Measurements from ENCODE around the gene MAP4K2. TPM values are rescaled to one million over a fixed set of nuclear protein-coding genes. Genes with fewer than 3 reads are reported as not detected.
A peak's percentile ranks its signal among the peaks of the same experiment; 100 is the strongest.

The MAP4K2 gene
- polyA plus RNA-seq, 1 experiment, result 22.4 TPM

GRCh38 chr11:64743591-64744543 is 59.1 kb downstream of the MAP4K2 start, which contains the start of gene RASGRP2:
Gene RASGRP2 (minus strand): TSS chr11:64744142. CDS start chr11:64742866, 1,276 bp downstream.
- peaks cover 38% of the 10 kb centered on the region for H3K27me3 ChIP-seq (ENCODE audit: control insufficient read depth, insufficient read depth, low read length)
- ChIA-PET POLR2A (no interaction called here), CTCF (interaction anchor here (0.6 to 4.7 kb wide), 16 partner anchors 10 to 170 kb away, joined by 3 to 19 read pairs (median 4); partner anchors contain the start of gene PYGM)
- no peak for DNase-seq (ENCODE audit: low read depth)
- H3K36me3 ChIP-seq (ENCODE audit: control insufficient read depth, insufficient read depth, low read length), result no peaks in the 10 kb centered on the region
- TF ChIP-seq CTCF (IDR thresholded peaks at IDR 0.05; ENCODE audit: insufficient read depth, low read depth, low read length), result peak; percentile 78
- H3K4me3 ChIP-seq (ENCODE audit: low read depth, low read length), result peak within 1 kb of the TSS; percentile 52

- no peaks in the 10 kb centered on the region for H3K36me3 ChIP-seq (ENCODE audit: control insufficient read depth, insufficient read depth, low read length)
- H3K4me3 ChIP-seq (ENCODE audit: low read depth, low read length), result peak overlapping the region; percentile 52
- peak; percentile 73 for TF ChIP-seq CTCF (IDR thresholded peaks at IDR 0.05; ENCODE audit: insufficient read depth, low read depth, low read length)
- DNase-seq (ENCODE audit: low read depth), result no peak
- ChIA-PET POLR2A (no interaction called here), CTCF (interaction anchor here (0.6 to 4.7 kb wide), 18 partner anchors 9 to 169 kb away, joined by 3 to 19 read pairs (median 4); partner anchors contain the start of genes PYGM and SF1)
- H3K27me3 ChIP-seq (ENCODE audit: control insufficient read depth, insufficient read depth, low read length), result peaks cover 38% of the 10 kb centered on the region
Measured at GRCh38 chr11:64742889-64743590, 60.0 kb downstream of the MAP4K2 start.

GRCh38 chr11:64742087-64742888 is 60.7 kb downstream of the MAP4K2 start:
- Histone ChIP-seq H3K36me3 (ENCODE audit: control insufficient read depth, insufficient read depth, low read length) (no peaks in the 10 kb centered on the region), H3K4me3 (ENCODE audit: low read depth, low read length) (peak overlapping the region; percentile 52), H3K27me3 (ENCODE audit: control insufficient read depth, insufficient read depth, low read length) (peaks cover 38% of the 10 kb centered on the region)
- CTCF ChIA-PET, result interaction anchor here (0.9 to 4.7 kb wide), 17 partner anchors 9 to 107 kb away, joined by 3 to 19 read pairs (median 4); partner anchors contain the start of genes PYGM and SF1
- DNase-seq (ENCODE audit: low read depth), result no peak
- no peak for TF ChIP-seq CTCF (IDR thresholded peaks at IDR 0.05; ENCODE audit: insufficient read depth, low read depth, low read length)
- POLR2A ChIA-PET, result no interaction called here

GRCh38 chr11:64741375-64742086 is 61.5 kb downstream of the MAP4K2 start:
- Histone ChIP-seq H3K36me3 (ENCODE audit: control insufficient read depth, insufficient read depth, low read length) (no peaks in the 10 kb centered on the region), H3K4me3 (ENCODE audit: low read depth, low read length) (no peak overlapping the region), H3K27me3 (ENCODE audit: control insufficient read depth, insufficient read depth, low read length) (peaks cover 40% of the 10 kb centered on the region)
- no peak for DNase-seq (ENCODE audit: low read depth)
- ChIA-PET POLR2A (no interaction called here), CTCF (interaction anchor here (0.9 to 4.7 kb wide), 11 partner anchors 8 to 89 kb away, joined by 3 to 19 read pairs (median 6); partner anchors contain the start of gene PYGM)
- no peak for TF ChIP-seq CTCF (IDR thresholded peaks at IDR 0.05; ENCODE audit: insufficient read depth, low read depth, low read length)

Measured in BJ (cell line).